ENCODE measurements around the gene VSTM2L. TPM values are rescaled to one million over a fixed set of nuclear protein-coding genes. Genes with fewer than 3 reads are reported as not detected.

The VSTM2L gene
- total and polyA plus RNA-seq, 4 donors = 8.0 to 71.6 (median 31.4) TPM

DNA sequence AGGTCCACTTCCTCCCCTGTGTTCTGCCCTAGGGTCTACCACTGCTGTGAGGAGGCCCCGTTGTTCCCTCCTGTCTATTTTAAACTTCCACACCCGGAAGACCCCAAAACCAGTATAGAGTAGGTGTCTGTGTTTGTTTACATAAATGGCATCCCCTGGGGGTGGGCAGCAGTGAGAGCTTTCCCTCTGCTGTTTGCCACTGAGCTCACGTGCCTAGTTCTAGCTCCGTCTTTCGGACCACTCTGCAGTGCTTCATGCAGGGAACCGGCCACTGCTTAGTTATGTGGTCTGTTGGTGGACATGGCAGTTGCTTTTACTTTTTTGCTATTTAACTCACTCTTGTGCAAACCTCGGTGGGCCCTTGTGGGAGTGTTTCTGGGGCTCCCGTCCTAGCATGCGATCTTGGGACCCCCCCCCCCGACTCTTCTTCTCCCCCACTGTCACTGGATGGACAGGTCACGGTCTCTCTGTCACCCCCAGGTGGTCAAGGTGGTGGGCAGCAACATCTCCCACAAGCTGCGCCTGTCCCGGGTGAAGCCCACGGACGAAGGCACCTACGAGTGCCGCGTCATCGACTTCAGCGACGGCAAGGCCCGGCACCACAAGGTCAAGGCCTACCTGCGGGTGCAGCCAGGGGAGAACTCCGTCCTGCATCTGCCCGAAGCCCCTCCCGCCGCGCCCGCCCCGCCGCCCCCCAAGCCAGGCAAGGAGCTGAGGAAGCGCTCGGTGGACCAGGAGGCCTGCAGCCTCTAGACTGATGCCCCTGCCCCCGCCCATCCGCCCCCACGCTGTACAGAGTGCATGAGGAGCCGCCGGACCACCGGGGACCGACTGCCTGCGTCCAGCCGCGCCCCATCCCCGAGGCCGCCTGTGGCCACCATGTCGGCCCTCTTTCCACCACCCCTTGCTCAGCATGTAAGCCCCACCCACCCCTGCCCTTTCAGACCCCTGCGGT, 40.9 kb downstream of the VSTM2L start:
- ATAC-seq (ENCODE audit: insufficient read depth, low FRiP score) (no peak), DNase-seq (no peak)
- TF ChIP-seq, protein P1, sequence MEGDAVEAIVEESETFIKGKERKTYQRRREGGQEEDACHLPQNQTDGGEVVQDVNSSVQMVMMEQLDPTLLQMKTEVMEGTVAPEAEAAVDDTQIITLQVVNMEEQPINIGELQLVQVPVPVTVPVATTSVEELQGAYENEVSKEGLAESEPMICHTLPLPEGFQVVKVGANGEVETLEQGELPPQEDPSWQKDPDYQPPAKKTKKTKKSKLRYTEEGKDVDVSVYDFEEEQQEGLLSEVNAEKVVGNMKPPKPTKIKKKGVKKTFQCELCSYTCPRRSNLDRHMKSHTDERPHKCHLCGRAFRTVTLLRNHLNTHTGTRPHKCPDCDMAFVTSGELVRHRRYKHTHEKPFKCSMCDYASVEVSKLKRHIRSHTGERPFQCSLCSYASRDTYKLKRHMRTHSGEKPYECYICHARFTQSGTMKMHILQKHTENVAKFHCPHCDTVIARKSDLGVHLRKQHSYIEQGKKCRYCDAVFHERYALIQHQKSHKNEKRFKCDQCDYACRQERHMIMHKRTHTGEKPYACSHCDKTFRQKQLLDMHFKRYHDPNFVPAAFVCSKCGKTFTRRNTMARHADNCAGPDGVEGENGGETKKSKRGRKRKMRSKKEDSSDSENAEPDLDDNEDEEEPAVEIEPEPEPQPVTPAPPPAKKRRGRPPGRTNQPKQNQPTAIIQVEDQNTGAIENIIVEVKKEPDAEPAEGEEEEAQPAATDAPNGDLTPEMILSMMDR (IDR thresholded peaks at IDR 0.05; ENCODE audit: control extremely low read depth, extremely low read depth) = no peak

DNA sequence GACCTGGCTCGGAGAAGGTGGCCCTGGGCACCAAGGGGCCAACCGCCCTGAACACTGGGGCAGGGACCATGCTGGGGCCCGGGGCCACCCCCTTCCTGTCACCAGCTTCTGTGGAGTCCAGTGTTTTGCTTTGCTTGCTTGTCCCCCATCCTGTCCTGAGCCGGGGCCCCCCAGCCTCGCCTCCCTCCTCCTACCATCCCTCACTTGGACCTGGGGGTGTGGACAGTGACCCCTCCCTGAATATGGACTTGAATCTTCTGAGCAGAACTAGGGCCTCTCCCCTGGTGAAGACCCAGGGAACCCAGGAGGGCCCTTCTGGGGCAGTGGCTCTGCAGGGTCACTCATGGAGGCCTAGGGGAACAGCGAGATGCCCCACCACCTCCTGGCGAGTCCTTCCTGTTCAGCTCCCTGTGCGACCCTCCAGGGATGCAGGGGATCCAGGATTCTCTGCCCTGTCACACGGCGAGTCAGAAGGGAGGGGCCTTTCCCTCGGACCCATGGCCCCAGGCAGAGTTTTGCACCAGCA, 41.6 kb downstream of the VSTM2L start:
- WGBS, 2 donors = 73 to 87% methylated on average over 11 of the region's 11 CpGs
- DNase-seq = no peak
- Histone ChIP-seq H3K27ac (ENCODE audit: low read depth in 1 of 2, low read length in 1 of 2) (no peak overlapping the region), H3K4me1 (ENCODE audit: control insufficient read depth in 5 of 5, insufficient read depth in 5 of 5, low read length in 5 of 5) (no peaks in the 10 kb centered on the region), H3K4me3 (no peak overlapping the region), H3K36me3 (ENCODE audit: control insufficient read depth in 4 of 4, insufficient read depth in 4 of 4, low read length in 4 of 4) (no peaks in the 10 kb centered on the region), H3K9me3 (ENCODE audit: control insufficient read depth in 4 of 4, insufficient read depth in 3 of 4, low read length in 3 of 4) (peaks cover 0 to 6% (median 0%) of the 10 kb centered on the region in 4 donors), H3K9ac (ENCODE audit: insufficient read depth in 1 of 2, low read length in 2 of 2) (no peak overlapping the region), H3K27me3 (ENCODE audit: control insufficient read depth in 3 of 3, insufficient read depth in 3 of 3, low read length in 2 of 3) (no peaks in the 10 kb centered on the region)
- TF ChIP-seq, protein P1 (IDR thresholded peaks at IDR 0.05; ENCODE audit: control extremely low read depth, extremely low read depth) = no peak
- ATAC-seq (ENCODE audit: insufficient read depth, low FRiP score) = no peak

More for the DNA sequence above, 40.9 kb downstream of the VSTM2L start:
- no peak overlapping the region for H3K4me3 ChIP-seq
- H3K9ac ChIP-seq (ENCODE audit: insufficient read depth in 1 of 2, low read length in 2 of 2) = no peak overlapping the region
- no peaks in the 10 kb centered on the region for H3K4me1 ChIP-seq (ENCODE audit: control insufficient read depth in 5 of 5, insufficient read depth in 5 of 5, low read length in 5 of 5)
- no peaks in the 10 kb centered on the region for H3K27me3 ChIP-seq (ENCODE audit: control insufficient read depth in 3 of 3, insufficient read depth in 3 of 3, low read length in 2 of 3)
- H3K27ac ChIP-seq (ENCODE audit: low read depth in 1 of 2, low read length in 1 of 2) = no peak overlapping the region
- WGBS, 2 donors = 88 to 91% methylated on average over 38 to 47 of the region's 47 CpGs
- H3K36me3 ChIP-seq (ENCODE audit: control insufficient read depth in 4 of 4, insufficient read depth in 4 of 4, low read length in 4 of 4) = no peaks in the 10 kb centered on the region
- peaks cover 0 to 6% (median 0%) of the 10 kb centered on the region in 4 donors for H3K9me3 ChIP-seq (ENCODE audit: control insufficient read depth in 4 of 4, insufficient read depth in 3 of 4, low read length in 3 of 4)

DNA sequence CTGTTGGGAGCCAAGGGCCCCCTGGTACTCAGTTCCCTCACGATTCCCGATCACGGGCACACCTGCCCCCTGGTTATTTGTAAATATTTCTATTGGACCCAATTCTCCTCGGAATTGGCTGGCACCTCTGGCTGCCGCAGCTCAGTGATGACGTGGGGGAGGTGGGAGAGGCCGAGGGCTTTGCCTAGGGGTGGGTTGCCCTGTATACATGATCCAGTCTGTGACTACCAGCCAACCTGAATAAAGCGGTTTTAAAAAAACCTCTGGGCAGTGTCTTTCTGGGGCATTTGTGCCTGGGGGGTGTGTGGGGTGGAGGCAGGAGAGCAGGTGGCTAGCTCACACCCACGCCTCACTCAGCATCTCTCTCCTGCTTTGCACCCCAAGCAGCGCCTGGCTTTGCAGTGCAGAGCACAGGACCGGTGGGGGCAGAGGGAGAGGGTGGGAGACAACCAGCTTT, 42.2 kb downstream of the VSTM2L start:
- H3K4me3 ChIP-seq = no peak overlapping the region
- DNase-seq (no peak), ATAC-seq (ENCODE audit: insufficient read depth, low FRiP score) (no peak)
- TF ChIP-seq, protein P1 (IDR thresholded peaks at IDR 0.05; ENCODE audit: control extremely low read depth, extremely low read depth) = no peak
- peaks cover 0 to 6% (median 0%) of the 10 kb centered on the region in 4 donors for H3K9me3 ChIP-seq (ENCODE audit: control insufficient read depth in 4 of 4, insufficient read depth in 3 of 4, low read length in 3 of 4)
- WGBS, 2 donors = 58 to 75% methylated on average over 11 of the region's 11 CpGs
- H3K36me3 ChIP-seq (ENCODE audit: control insufficient read depth in 4 of 4, insufficient read depth in 4 of 4, low read length in 4 of 4) = no peaks in the 10 kb centered on the region
- no peaks in the 10 kb centered on the region for H3K27me3 ChIP-seq (ENCODE audit: control insufficient read depth in 3 of 3, insufficient read depth in 3 of 3, low read length in 2 of 3)
- no peak overlapping the region for H3K9ac ChIP-seq (ENCODE audit: insufficient read depth in 1 of 2, low read length in 2 of 2)
- no peaks in the 10 kb centered on the region for H3K4me1 ChIP-seq (ENCODE audit: control insufficient read depth in 5 of 5, insufficient read depth in 5 of 5, low read length in 5 of 5)
- no peak overlapping the region for H3K27ac ChIP-seq (ENCODE audit: low read depth in 1 of 2, low read length in 1 of 2)
